Body of pancreas (tissue), 4 donors: ENCODE results near the gene UBL4A.

Experiments
- POLR2A ChIP-seq, 3 donors: fragments of 450-650 bp; IDR thresholded peaks; one replicate each; pipeline ENCODE4 v1.6.1; 2016; ENCODE audit warnings: antibody characterized with exemption in 3 of 3, mild to moderate bottlenecking in 2 of 3
- TF ChIP-seq, protein P1 (sequence below), 7 experiments: fragments of 450-650 bp in 4 of 7; fragments of 200-600 bp in 3 of 7; sonication (generic) in 3 of 7; IDR thresholded peaks; one replicate each; pipeline ENCODE4 v1.5.1; 2016 to 2019; ENCODE audit warnings: antibody characterized with exemption in 7 of 7

DNA sequence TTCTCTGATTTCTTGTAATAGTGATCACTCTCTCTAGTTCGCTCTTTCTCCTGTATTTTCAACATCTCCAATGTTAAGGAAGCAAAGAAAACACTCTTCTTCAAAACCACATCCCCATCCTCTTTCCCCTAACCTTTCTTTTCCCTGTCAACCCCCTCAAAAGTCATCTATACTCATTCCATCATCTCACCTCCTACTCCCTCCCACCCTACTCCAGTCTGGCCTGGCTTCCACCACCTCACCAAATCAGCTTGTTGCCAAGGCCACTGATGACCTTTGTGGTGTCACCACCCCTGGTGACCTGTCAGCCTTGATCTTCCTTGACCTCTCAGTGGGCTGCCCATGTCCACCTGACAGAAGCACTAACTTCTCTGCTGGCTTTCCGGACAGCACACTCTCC lies 27.3 kb upstream of the UBL4A start:
- TF ChIP-seq, protein P1, sequence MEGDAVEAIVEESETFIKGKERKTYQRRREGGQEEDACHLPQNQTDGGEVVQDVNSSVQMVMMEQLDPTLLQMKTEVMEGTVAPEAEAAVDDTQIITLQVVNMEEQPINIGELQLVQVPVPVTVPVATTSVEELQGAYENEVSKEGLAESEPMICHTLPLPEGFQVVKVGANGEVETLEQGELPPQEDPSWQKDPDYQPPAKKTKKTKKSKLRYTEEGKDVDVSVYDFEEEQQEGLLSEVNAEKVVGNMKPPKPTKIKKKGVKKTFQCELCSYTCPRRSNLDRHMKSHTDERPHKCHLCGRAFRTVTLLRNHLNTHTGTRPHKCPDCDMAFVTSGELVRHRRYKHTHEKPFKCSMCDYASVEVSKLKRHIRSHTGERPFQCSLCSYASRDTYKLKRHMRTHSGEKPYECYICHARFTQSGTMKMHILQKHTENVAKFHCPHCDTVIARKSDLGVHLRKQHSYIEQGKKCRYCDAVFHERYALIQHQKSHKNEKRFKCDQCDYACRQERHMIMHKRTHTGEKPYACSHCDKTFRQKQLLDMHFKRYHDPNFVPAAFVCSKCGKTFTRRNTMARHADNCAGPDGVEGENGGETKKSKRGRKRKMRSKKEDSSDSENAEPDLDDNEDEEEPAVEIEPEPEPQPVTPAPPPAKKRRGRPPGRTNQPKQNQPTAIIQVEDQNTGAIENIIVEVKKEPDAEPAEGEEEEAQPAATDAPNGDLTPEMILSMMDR (IDR thresholded peaks at IDR 0.05), result no peak
- TF ChIP-seq POLR2A (IDR thresholded peaks at IDR 0.05), result no peak
